ENCODE measurements around the gene GABBR2. TPM values are rescaled to one million over a fixed set of nuclear protein-coding genes. Genes with fewer than 3 reads are reported as not detected.

The GABBR2 gene
- total and polyA plus RNA-seq, 2 of the 8 experiments (the other 6 are each of a cell fraction or from before 2014, with no cell fraction given) = 0.50 to 1.2 TPM

- no peak overlapping the region for H3K18ac ChIP-seq (ENCODE audit: extremely low read depth, low read length)
- ChIA-PET CTCF (ENCODE audit: partially characterized antibody) (interaction anchor here (0.7 to 2.4 kb wide), 5 partner anchors 12 to 324 kb away, joined by 4 to 13 read pairs (median 5); no protein-coding TSS in a partner anchor), POLR2A (ENCODE audit: partially characterized antibody) (no interaction called here)
- FAIRE-seq (no peak), DNase-seq (ENCODE audit: low read depth in 1 of 2, low spot score in 2 of 2) (no peak)
- no peak overlapping the region for H3K23ac ChIP-seq (ENCODE audit: insufficient read length)
- no peaks in the 10 kb centered on the region for H3K79me2 ChIP-seq (ENCODE audit: control insufficient read depth in 1 of 2, insufficient read depth in 2 of 2, low read length in 2 of 2)
- H2BK20ac ChIP-seq (ENCODE audit: low read length) = no peak overlapping the region
- no peak overlapping the region for H4K91ac ChIP-seq (replicated peaks; ENCODE audit: insufficient read length, low read length)
- H3K79me1 ChIP-seq (ENCODE audit: low read depth, low read length) = no peaks in the 10 kb centered on the region
- no peak overlapping the region for H3K4ac ChIP-seq (replicated peaks; ENCODE audit: insufficient read length, low read depth, low read length)
- H2BK15ac ChIP-seq (ENCODE audit: low read length) = no peak overlapping the region
- H2BK12ac ChIP-seq (ENCODE audit: low read depth, low read length) = no peak overlapping the region
- WGBS, 2 experiments (ENCODE audit: extremely low coverage in 1 of 2, insufficient coverage in 1 of 2, insufficient read length in 1 of 2, insufficient replicate concordance in 2 of 2, low coverage in 1 of 2, low lambda C conversion rate in 2 of 2, missing lambda C conversion rate in 1 of 2) = 86% methylated on average over 3 of the region's 3 CpGs; no CpG with 5 or more reads in 1 of the 2 experiments
- H3K9ac ChIP-seq (replicated peaks in 1 of 4; ENCODE audit: extremely low read depth in 1 of 4, low read depth in 3 of 4, low read length in 3 of 4) = no peak overlapping the region
- no peak overlapping the region for H2AK5ac ChIP-seq (ENCODE audit: low read depth, low read length)
- no peak overlapping the region for H3K14ac ChIP-seq (ENCODE audit: insufficient read length)
- no peak overlapping the region for H3K4me2 ChIP-seq (ENCODE audit: insufficient read depth in 1 of 2, low read depth in 2 of 2, low read length in 2 of 2)
- H4K5ac ChIP-seq (ENCODE audit: insufficient read length, low read depth, low read length) = no peak overlapping the region
- H3K23me2 ChIP-seq (ENCODE audit: low read depth, low read length) = no peaks in the 10 kb centered on the region; the same call in 1 of the 2 replicates
- H2BK5ac ChIP-seq (ENCODE audit: low read depth, low read length) = no peak overlapping the region
- peak overlapping the region; percentile 59 for H2AFZ ChIP-seq (ENCODE audit: low read length)
- no peaks in the 10 kb centered on the region for H3K36me3 ChIP-seq (ENCODE audit: control insufficient read depth in 2 of 4, insufficient read depth in 4 of 4, low read length in 3 of 4)
- H4K20me1 ChIP-seq (replicated peaks in 1 of 2; ENCODE audit: control insufficient read depth in 1 of 2, insufficient read depth in 2 of 2, low read length in 2 of 2) = no peaks in the 10 kb centered on the region
- no peak overlapping the region for H3K56ac ChIP-seq (replicated peaks; ENCODE audit: insufficient read length, low read depth, low read length)
- no peak overlapping the region for H2BK120ac ChIP-seq (replicated peaks; ENCODE audit: low read depth, low read length)
- H3K27ac ChIP-seq (ENCODE audit: low read depth, low read length) = no peak overlapping the region
- H3K4me1 ChIP-seq (replicated peaks in 1 of 4; ENCODE audit: control insufficient read depth in 3 of 4, insufficient read depth in 4 of 4, low read length in 3 of 4) = no peaks in the 10 kb centered on the region
- H4K8ac ChIP-seq (ENCODE audit: extremely low read depth, insufficient read depth, low read length) = no peak overlapping the region
- no peaks in the 10 kb centered on the region for H3K9me3 ChIP-seq (ENCODE audit: insufficient read depth in 2 of 2, low read depth in 1 of 2, low read length in 1 of 2)
- H3K27me3 ChIP-seq (replicated peaks in 1 of 4; ENCODE audit: control insufficient read depth in 3 of 4, extremely low read depth in 1 of 4, insufficient read depth in 3 of 4, low read length in 3 of 4) = no peaks in the 10 kb centered on the region
- no peak overlapping the region for H3K4me3 ChIP-seq (ENCODE audit: extremely low read depth in 1 of 4, insufficient read depth in 2 of 4, low read depth in 3 of 4, low read length in 4 of 4)
Observed at GRCh38 chr9:98430535-98431292, 278.0 kb downstream of the GABBR2 start.

Measured in H1 (cell line).